ENCODE results near the gene HOXC4.
"Not testable (repeated sequence)": the region's sequence is repeated elsewhere in the genome, so short reads cannot be mapped to it uniquely, and the experiment has no call there.

HOXC4 gene

GRCh38 chr12:54058128-54058768 is 4.6 kb downstream of the HOXC4 start:
- DNase-seq: no peak

GRCh38 chr12:54059668-54060067 is 6.0 kb downstream of the HOXC4 start:
- DNase-seq: no peak

GRCh38 chr12:54060174-54060974 is 6.7 kb downstream of the HOXC4 start:
- DNase-seq: no peak

- no peak for DNase-seq
Measured at GRCh38 chr12:54060975-54061778, 7.5 kb downstream of the HOXC4 start.

GRCh38 chr12:54065677-54066076 is 12.0 kb downstream of the HOXC4 start:
- DNase-seq: no peak

GRCh38 chr12:54066408-54066807 is 12.8 kb downstream of the HOXC4 start:
- no peak for DNase-seq

GRCh38 chr12:54068418-54069070 is 14.9 kb downstream of the HOXC4 start:
- no peak for DNase-seq

GRCh38 chr12:54071942-54072341 is 18.3 kb downstream of the HOXC4 start:
- no peak for DNase-seq

- no peak for DNase-seq
Measured at GRCh38 chr12:54074308-54074707, 20.7 kb downstream of the HOXC4 start.

- no peak for DNase-seq
Measured at GRCh38 chr12:54075409-54075808, 21.8 kb downstream of the HOXC4 start.

- DNase-seq: no peak
Measured at GRCh38 chr12:54075974-54076373, 22.3 kb downstream of the HOXC4 start.

GRCh38 chr12:54077843-54078242 is 24.2 kb downstream of the HOXC4 start:
- DNase-seq: not testable (repeated sequence)

- DNase-seq: not testable (repeated sequence)
Measured at GRCh38 chr12:54079115-54079514, 25.5 kb downstream of the HOXC4 start.

- not testable (repeated sequence) for DNase-seq
Measured at GRCh38 chr12:54080008-54080924, 26.6 kb downstream of the HOXC4 start.

GRCh38 chr12:54081053-54081514 is 27.4 kb downstream of the HOXC4 start:
- not testable (repeated sequence) for DNase-seq

- not testable (repeated sequence) for DNase-seq
Measured at GRCh38 chr12:54081581-54082396, 28.2 kb downstream of the HOXC4 start.

GRCh38 chr12:54082397-54082892 is 28.8 kb downstream of the HOXC4 start:
- DNase-seq: no peak

- not testable (repeated sequence) for DNase-seq
Measured at GRCh38 chr12:54088011-54088410, 34.4 kb downstream of the HOXC4 start.

GRCh38 chr12:54089465-54089864 is 35.8 kb downstream of the HOXC4 start:
- DNase-seq: not testable (repeated sequence)

GRCh38 chr12:54090312-54090711 is 36.7 kb downstream of the HOXC4 start:
- DNase-seq: not testable (repeated sequence)

Data from hippocampal formation (tissue), 2 donors.